HG02885 (cell line): ENCODE measurements around the gene AIRE.

Source experiments
- ATAC-seq: cut with Tn5 transposase; IDR thresholded peaks from one replicate; pipeline ENCODE4 v1.9.1; 2021; ENCODE audit warnings: mild to moderate bottlenecking; ENCODE audit not compliant: unreplicated experiment, poor library complexity

Gene AIRE

DNA sequence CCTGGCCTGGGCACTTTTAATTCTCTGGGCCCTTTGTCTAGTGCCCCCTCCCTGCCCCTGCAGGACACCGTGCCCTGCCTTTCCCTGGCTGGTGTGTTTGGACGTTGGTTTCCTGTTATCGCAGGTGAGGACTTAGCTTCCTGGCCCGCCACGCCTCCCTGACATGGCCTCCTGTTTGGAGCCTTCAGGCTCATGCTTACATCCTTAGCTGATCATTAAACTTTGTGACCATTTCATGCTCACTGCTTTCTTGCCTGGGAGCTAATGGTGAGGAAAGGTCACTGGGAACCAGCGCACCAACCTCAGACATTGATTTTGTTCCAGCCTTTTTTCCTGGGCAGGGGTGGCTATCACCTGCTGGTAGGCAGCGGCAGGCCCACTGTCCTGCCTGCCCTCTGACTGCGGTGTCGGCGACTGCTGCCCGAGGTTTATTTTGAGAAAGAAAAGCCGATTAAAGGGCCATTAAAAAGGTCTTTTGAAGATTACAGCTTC lies 17.9 kb downstream of the AIRE start:
- no peak for ATAC-seq

DNA sequence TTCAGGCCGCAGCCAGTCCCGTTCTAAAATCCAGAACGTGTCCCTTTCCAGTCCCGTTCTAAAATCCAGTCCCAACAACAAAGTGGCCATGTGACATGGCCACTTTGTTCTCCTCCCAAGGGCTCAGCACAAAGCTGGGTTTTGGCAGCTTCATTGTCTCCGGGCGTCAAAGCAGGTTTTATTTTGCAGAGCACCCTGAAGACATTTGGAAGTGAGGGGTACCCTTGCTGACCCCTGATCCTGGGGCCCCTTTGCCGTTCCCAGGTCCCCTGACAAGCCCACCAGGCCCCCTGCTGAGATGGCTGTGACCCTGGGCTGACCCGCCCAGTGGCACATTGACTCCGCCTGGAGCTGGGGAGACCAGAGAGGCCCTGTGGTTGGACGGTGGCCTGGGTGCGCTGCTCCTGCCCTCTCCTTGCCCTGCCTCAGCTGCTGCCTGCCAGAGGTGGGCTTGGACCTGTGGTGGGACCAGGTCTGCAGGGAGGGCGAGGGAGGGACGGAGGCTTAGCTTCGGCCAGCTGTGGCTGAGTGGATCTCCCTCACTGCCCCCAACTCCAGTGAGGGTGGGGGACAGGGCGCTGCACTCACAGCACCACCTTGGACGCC lies 18.4 kb downstream of the AIRE start:
- ATAC-seq: no peak

DNA sequence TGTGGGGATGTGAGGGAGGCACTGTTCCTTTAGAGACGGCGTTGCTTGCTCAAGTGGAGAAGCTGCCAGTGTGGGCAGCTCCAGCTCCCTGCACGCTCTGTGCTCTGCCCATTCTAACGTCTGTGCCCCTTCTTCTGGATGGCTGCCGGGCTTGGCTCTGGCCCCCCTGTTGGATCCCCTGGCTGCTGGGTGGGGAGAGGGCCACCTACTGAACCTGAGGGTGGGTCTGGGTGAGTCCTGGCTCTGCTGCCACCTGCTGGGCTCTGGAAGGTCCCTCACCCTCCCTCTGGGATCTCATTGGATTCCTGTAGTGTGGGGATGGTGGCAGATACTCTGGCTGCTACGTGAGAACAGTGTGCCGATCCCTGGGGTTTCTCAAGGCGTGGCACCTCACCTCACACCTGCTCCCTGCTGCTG lies 19.2 kb downstream of the AIRE start:
- no peak for ATAC-seq

DNA sequence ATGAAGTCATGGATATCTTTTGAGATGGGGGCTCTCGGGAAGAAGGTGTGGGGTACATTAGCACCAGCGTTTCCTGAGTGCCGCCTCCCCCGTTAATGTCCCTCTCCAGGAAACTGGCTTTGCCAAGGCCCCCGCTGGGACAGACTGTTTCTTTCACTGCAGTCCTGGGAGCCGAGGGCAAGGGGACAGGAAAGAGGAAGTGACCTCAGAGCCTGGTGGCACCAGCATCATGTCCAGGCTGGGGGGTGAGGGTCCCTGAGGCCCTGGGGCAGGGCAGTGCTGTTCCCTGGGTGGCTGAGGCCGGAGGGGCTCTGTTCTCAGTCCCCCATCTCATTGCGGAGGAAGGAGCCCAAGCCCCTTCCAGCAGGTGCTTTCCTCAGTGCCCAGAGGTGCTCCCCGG lies 20.0 kb downstream of the AIRE start:
- ATAC-seq: no peak

DNA sequence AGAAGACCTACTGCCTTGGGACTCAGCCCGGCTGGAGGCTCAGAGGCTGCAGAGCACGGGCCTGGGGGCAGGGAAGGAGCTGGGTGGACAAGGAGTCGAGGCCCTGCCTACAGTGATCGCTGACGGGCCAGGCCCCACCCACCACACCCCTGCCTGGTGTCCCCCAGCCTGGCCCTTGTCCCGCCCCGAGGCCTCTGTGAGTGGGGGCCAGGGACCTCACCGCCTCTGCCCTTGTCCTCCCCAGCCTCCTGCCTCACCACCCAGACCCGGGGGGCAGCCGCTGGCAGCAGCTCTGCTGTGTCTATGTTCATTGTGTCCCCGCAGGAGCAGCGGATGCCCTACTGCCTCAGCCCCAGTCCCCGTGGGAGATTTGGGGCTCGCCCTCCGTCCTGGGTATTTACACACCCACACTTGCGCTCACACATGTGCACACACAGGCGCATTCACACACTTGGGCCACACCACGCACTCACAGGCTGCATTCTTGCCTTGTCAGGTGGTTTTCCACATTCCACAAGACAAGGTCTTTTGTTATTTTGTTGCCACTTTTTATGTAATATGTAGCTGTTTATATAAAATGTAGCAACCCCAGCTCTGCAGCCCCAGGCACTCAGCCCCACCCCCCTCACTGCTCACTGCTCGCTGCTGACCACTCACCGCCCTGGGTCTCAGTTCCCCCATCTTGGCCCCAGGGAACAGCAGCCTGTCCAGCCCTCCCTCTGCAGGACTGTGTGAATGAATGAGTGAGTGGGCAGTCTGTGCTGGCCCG lies 21.4 kb downstream of the AIRE start:
- no peak for ATAC-seq

DNA sequence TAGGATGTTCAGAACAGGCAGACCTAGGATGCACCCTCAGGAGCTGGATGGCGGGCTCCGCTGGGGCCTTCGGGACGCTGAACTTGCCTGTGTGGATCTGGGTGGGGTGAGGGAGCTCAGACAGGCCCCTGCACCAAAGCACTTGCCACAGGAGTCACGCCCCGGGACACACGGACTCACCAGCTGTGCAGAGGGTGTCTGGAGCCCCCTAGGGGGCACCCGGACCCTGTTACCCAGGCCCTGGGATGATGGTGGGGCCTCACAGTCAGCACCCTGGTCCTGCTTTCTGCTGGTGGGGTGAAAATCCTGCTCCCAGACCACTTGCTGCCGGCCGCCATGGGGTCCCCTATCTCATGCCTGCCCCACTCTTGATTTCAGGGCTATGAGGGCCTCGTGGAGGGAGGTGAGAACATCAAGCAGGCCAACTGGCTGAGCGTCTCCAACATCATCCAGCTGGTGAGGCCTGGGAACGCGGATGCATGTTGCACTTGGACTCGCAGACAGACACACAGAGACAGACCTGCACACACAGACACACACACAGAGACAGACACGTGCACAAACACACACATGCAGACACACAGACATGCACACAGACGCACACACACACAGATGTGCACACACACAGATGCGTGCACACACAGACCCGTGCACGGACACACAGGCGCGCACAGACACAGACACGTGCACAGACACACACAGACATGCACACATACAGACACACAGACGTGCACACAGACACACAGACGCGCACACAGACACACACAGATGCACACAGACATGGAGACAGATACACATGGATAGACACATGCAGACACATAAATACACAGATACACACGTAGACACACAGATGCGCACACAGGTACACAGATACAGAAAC lies 25.2 kb downstream of the AIRE start:
- no peak for ATAC-seq

DNA sequence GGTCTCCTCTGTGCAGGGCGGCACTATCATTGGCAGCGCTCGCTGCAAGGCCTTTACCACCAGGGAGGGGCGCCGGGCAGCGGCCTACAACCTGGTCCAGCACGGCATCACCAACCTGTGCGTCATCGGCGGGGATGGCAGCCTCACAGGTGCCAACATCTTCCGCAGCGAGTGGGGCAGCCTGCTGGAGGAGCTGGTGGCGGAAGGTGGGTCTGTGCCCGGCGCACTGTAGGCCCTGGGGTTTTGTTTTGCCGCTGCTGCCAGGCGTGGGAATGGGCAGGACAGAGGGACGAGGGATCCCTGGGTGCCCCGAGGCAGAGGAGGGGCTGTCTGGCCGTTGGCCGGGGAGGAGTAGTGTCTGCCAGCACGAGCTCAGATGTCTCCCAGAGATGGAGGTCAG lies 26.4 kb downstream of the AIRE start:
- no peak for ATAC-seq

DNA sequence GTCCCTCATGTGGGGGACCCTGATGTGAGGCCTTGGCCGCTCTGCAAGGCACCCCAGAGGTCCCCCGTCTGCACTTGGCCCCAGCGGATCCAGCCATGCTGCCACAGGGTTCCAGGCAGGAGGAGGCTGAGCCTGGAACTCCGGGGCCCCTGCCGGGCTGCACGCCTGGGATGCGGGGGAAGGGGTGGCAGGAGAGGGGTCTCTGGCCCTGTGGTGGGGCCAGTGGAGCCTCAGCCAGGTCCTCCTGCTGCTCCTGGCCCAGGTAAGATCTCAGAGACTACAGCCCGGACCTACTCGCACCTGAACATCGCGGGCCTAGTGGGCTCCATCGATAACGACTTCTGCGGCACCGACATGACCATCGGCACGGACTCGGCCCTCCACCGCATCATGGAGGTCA lies 27.0 kb downstream of the AIRE start:
- ATAC-seq: no peak

DNA sequence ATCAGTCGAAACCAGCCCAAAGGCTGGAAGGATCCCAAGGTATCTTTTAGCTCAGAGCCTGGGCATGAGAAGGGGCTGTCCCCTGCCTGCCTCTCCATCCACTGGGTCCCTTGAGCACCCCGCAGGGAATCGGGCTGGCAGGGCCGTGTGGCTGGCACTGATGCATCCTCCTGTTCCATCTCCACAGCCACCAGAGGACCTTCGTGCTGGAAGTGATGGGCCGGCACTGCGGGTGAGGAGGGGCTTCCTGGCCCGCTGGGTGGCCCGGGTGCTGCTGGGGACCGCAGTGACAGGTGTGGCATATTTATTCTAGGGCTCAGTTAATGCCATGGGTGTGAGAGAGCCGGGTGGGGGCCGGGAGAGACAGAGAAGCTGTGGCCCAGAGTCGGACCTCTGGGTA lies 27.8 kb downstream of the AIRE start:
- ATAC-seq: no peak

DNA sequence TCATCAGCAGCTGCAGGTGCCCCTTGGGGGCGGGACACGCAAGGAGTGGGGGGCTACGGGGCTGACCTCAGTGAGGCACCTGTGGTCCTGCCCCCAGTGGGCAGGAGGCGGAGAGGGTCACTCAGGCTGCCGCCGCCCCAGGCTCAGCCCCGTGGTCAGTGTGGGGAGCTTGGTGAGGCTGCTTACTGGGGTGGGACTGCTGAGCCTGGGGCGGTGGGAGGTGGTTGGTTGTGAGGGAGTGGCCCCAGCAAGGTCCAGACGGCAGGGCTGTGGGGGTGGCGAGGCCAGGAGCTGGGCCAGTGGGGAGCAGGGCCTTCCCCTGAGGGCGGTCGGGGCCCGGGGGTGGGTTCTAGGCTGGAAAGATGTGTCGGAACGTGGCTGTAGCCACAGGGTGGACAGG lies 28.5 kb downstream of the AIRE start:
- no peak for ATAC-seq

DNA sequence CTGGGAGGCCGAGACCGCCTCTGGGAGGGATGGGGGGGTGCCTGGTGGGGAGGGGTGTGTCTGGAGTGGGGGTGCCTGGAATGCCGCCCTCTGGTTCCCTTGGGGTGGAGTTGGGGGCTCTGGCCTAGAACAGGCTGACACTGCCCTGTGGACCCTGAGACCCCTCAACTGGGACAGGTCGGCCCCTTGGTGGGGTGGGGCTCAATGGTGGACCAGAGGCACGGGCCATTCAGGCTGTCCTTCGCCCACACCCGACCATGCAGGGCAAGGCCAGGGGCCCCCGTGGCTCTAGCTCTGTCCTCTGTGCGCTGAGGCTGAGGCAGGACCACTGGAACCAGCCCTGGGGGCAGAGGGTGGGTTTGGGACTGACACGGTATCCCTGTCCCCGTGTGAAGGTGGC lies 28.9 kb downstream of the AIRE start:
- ATAC-seq: no peak

DNA sequence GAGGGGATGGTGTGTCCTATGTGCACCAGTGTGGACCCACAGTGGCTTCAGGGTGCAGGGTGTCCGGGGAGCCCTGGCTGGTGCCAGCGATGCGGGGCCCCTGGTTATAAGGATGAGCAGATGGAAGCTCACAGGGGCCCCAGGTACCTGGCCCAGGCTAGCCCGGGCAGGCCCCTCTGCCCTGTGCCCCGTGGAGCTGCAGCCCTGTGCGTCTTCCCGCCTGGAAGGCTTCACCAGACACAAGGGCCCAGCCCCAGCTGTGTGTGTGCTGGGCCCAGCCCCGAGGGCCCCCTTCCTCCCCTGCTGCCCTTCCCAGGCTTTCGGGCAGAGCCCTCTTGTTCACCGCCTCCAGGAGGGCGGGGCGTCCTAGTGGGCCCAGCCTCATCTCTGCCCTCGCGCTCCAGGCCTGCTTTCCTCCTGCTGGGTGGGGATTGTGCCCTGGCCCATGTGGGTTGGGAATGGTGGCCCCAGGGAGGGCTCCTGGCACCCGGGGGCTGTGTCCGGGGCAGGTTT lies 30.1 kb downstream of the AIRE start:
- no peak for ATAC-seq

DNA sequence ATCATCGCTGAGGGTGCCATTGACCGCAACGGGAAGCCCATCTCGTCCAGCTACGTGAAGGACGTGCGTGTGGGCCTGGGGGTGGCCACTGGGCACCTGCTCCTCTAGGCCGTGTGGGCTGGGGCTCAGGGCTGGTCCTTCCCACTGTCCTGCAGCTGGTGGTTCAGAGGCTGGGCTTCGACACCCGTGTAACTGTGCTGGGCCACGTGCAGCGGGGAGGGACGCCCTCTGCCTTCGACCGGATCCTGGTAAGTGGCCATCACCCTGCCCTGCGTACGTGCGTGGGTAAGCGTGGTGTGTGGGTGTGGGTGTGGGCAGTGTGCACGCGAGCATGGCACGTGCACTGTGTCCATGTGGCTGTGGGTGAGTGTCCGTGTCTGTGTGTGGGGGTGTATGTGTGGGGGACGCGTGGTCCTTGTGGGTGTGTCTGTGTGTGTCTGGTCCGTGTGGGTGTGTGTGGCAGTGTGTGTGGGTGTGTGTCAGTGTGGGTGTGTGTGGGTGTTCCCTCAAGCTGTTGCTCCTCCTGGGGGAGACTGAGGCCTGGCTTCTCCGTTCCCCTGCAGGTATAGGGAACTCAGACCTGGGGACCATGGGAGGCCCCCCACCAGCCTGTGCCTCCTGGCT lies 30.7 kb downstream of the AIRE start:
- no peak for ATAC-seq

DNA sequence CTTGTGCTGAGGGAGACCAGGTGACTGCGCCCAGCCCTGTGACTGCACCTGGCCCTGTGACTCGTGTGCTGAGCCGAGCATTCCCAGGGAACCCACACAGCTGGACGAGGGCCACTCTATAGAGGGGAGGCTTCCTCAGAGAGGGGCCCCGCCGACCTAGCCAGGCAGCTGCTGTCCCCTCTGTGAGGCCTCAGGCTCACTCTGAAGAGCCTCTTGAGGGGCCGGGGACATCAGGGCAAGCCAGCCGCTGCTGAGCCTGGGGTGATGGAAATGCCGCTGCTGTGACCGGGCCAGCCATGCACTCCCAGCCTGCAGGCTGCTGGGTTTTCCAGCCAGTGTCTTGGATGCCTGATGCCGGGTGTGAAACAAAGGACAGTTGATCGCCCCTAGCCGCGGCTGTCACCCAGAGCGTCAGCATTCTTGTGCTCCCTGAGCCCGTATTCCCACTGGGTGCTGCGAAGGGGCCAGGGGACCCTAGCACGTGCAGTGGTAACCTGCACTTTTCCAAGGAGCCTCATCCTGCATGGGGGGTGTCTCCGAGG lies 31.6 kb downstream of the AIRE start:
- no peak for ATAC-seq

DNA sequence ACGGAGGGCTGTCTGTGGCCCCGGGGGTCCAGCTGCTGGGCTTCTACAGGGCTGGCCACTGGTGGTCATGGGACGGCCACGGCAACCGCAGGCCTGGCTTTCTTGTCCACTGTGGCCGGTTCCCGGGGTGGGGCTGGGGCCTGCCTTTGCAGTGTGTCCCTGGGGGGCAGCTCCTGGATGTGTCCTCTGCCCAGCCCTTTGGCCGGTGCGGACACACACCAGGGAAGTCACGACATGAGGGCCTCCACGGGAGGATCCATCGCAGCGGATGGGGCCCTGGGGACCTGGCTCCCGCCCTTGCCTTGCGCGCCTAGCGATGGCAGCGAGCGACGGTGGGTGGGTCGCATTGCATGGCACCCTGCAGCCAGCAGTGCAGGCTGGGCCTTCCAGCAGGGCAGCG lies 32.2 kb downstream of the AIRE start:
- ATAC-seq: no peak

DNA sequence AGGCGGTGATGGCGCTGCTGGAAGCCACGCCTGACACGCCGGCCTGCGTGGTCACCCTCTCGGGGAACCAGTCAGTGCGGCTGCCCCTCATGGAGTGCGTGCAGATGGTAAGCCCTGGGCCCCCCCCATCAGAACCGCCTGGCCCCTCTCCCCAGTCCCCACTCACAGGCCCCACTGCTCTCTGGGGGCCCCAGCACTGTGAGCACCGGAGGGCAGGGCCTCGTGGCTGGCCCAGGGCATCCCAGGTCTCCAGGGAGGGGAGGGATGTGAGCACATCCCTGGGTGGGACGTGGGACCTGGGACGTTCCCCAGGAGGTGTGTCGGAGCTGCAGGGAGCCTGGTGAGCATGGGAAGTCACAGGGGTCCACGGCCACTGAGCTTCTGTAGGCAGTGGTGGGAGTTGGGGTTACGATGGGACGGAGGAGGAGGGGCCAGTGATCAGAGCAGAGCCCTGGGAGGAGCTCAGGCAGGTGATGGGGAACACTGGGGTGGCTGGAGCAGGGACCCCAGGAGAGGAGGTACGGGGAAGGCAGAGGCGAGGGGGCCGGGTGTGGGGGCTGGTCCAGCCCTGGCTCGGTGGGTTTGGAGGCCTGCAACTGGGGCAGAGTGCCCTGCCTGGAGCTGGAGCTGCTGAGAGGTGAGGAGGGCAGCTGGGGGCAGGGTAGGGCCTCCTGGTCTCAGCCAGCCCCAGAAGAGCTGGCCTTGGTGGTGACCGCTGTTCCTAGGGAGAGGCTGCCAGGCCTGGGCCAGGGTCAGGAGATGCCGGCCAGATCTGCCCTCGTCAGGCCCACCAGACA lies 33.0 kb downstream of the AIRE start:
- no peak for ATAC-seq

DNA sequence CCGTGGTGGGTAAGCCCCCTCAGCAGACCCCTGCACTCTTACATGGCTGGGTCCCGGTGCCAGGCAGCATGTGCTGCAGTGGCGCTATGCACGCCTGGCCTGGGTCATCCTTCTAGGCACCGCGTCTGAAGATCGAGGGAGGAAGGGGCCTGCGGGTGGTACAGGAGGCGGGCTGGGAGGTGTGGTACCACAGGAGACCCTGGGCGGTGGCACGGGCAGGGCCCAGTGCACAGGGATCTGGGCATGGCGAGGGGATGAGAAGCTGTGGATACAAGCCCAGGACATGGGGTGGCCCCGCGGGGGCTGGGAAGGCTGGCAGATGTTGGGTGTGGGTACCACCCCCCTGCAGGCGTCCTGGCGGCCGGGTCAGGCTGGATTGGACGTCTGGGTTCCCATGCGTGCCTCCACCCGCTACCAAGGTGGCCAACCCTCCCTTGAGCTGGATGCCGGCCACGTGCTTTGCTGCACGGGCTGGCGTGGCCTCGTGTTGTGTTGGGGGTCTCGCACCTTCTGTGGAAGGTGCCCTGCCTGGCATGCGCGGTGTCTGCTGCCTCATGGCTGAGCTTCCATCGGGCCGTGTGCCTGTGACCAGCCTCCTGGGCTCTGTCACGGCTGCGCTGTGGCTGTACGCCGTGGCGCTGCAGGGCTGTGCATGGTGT lies 33.9 kb downstream of the AIRE start:
- ATAC-seq: no peak

DNA sequence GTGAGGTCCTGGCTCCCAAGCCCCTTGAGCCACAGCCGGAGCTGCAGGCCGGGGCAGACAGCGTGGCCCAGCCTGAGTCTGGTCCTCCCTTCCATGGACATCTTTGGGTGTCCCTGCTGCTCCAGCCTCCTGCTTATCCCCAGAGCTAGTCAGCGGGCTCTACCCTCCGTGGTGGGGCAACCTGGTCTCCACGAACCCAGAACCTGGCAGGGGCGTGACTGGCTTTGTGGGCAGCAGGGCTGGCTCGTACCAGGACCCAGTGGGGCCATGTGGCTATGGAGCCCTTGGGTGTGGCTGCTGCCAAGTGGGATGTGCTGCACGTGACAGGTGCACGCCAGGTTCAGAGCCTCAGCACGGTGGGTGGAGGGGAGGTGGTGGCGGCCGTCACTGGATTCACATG lies 35.2 kb downstream of the AIRE start:
- ATAC-seq: no peak
